Measurements from ENCODE around the gene DDX20. TPM values are rescaled to one million over a fixed set of nuclear protein-coding genes. Genes with fewer than 3 reads are reported as not detected.

The DDX20 gene, protein sequence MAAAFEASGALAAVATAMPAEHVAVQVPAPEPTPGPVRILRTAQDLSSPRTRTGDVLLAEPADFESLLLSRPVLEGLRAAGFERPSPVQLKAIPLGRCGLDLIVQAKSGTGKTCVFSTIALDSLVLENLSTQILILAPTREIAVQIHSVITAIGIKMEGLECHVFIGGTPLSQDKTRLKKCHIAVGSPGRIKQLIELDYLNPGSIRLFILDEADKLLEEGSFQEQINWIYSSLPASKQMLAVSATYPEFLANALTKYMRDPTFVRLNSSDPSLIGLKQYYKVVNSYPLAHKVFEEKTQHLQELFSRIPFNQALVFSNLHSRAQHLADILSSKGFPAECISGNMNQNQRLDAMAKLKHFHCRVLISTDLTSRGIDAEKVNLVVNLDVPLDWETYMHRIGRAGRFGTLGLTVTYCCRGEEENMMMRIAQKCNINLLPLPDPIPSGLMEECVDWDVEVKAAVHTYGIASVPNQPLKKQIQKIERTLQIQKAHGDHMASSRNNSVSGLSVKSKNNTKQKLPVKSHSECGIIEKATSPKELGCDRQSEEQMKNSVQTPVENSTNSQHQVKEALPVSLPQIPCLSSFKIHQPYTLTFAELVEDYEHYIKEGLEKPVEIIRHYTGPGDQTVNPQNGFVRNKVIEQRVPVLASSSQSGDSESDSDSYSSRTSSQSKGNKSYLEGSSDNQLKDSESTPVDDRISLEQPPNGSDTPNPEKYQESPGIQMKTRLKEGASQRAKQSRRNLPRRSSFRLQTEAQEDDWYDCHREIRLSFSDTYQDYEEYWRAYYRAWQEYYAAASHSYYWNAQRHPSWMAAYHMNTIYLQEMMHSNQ
- total RNA-seq: 12.8 TPM

DNA sequence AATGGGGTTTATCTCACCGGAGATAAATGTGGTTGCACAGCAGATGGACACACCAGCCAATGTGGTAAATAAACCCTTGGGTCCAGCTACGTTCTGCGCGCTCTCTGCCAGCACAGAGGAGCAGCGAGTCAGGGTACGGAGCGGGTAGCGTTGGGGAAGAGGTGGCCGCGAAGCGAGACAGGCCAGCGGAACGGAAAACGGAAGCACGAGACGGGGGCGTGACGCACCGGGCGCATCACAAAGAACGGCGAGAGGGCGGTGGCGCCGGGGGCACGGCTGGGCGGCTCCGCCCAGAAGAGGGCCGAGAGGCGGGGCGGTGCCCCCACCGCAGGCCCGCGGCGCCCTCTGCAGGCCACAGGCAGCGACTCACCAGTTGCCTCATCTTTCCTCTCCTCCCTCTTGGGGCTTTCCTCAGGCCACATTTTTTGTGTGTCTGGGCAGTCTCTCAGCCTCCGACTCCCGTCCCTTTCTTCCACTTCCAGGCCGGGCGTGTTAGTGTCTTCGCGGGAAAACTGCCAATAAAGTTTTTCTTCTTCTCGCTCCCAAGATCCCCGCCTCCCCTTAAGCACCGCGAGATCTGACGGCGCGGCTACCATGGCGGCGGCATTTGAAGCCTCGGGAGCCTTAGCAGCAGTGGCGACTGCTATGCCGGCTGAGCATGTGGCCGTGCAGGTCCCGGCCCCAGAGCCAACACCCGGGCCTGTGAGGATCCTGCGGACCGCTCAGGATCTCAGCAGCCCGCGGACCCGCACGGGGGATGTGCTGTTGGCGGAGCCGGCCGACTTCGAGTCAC is at the start of gene DDX20:
Gene DDX20, plus strand, starts transcription at position 571 of the 793 bp plus-strand sequence. Its CDS starts 24 bp downstream, at position 595.
- peak; percentile 95 for DNase-seq

DNA sequence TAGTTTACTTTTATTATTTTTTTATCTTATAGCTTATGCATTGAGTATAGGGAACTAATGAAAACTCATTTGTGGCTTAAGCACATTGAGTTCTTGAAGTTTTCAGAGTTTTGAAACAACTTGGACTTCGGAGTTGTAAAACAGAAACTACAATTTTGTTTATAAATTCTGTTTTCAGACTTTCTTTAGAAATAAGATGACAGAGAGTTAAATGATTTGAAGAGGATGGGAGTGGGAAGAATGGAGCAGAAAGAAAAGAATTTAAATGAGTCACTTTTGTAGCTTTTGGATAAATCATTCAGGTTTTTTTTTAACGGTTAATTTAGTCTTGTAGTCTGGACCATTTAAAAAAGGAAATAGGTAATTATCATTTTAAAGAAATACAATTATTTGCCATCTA is 48.8 kb upstream of the DDX20 start:
- DNase-seq: no peak

DNA sequence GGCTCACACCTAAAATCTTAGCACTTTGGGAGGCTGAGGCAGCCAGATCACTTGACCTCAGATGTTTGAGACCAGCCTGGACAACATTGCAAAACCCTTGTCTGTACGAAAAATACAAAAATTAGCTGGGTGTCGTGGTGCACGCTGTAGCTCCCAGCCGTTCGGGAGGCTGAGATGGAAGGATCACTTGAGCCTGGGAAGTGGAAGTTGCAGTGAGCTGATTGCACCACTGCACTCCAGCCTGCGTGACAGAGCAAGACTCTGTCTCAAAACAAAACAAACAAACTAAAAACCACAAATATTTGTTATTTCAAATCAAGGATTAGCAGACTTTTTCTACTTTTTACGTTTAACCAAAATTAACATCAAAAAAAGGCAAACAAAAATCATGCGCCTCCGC is 47.8 kb upstream of the DDX20 start:
- no peak for DNase-seq

DNA sequence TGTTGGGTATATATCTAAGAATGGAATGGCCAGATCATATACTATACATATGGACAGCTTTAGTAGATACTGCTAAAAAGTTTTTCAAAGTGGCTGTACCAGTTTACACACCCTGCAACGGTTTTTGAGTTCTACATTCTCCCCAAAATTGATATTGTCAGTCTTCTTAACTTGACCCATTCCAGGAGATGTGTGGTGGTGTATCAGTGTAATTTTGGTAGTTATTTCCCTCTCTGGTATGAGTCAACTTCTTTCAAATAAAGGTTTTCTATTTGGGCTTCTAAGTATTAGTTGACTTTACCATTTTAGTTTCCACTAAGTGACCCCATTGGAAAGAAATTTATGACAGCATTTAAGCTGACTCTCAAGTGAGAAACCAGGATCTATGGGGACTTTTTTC is 45.7 kb upstream of the DDX20 start:
- DNase-seq: no peak

DNA sequence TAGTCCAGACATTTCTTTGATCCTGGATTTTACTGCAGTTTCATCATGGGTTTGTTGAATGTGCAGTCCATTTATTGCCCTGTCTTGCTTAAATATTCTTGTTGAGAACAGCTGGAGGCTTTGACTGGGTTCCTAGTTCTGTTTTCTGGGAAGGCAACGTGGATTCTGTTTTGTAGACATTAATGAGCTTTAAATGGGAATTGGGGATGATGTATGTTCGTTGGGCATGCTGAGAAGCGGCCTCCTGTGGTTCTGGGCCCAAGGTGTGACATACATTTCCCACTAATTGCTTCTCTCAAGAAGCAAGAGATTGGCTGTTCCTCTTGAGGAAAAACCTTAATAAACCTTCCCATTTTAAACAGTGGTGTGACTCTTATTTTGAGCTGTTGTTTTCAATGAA is 39.4 kb upstream of the DDX20 start:
- DNase-seq: no peak

DNA sequence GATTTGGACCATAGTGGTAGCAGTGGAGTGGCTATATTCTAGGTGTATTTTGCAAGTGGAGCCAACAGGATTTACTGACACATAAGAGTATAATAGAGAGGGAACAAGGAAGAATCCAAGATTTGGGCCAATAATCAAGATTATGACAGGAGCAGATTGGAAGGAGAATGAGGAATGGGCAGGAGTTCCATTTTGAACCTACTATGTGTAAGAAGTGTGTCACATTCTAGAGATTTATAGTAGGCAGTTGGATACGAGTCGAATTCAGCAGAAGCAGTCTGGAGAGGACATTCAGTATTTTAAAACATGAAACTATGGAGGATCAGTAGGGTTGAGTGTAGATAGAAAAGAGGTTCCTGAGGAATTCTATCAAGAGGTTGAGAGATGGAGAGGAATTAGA is 38.3 kb upstream of the DDX20 start:
- no peak for DNase-seq

DNA sequence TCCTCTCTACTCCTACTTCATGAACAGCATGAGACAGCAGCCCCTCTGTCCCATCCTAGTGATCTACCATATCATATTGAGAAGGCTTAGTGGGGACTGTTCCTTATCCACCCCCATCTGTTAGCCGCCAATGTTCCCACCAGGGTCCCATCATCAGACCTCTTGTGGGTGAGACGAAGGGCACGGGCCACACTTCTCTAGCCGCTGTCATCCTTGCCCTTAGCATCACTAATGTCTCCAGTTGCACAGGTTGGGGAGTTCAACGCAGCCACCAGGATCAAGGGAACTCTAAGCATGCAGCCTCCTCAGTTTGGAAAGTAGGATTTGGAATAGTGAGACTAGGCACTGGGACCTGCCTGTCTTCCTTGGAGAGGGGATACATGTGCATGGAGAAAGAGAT is 36.6 kb upstream of the DDX20 start:
- DNase-seq: no peak

DNA sequence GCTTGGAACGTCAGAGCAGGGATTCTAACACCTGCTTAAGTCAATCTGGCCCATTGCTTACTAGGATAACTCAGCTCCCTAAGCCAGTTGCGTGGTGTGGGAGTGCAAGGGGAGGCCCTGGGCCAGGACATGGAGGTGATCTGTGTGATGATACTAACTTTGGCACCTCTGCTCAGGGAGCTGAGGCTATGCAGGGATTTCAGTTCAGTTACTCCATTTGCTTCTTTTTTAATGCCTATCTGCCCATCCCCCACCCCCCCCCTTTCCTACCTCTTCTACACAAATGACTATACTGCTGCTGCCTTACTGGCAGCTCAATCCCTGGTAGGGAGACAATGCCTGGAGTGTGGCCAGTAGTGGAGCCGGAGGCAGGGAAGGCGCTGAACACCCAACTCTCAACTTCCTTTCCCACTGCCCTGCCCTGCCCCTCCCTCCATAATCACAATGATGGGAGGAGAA is 36.0 kb upstream of the DDX20 start:
- no peak for DNase-seq

DNA sequence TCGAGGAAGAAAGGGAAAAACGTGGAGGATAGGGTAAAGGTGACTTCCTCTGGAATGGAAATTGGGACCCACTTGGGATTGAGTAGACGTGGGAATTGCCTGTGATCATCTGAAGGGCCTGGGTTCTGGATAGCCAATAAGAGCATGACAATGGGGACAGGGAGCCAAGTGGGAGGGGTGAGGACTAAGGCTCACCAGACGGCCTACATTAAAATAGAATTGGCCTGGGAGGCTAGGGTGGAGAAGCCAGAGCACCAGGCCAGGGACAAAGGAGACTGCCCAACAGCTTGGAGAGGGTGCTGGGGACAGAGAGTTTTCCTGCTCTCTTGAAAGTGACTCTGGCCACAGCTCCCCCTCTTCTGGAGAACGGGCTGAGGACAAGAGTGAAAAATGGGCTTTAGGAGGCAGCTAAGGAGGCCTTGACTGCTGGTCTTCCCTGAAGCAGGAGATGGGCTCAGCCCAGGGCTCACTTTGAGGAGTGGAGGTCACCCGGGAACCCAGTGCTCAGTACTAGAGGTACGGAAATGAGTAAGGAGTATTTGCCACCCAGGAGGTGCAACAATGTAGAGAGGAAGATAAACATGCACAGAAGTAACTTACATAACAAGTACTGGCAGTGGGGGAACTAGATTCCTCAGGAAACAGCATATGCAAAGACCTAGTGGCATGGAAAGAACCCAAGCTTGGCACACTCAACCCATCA is 35.3 kb upstream of the DDX20 start:
- no peak for DNase-seq

DNA sequence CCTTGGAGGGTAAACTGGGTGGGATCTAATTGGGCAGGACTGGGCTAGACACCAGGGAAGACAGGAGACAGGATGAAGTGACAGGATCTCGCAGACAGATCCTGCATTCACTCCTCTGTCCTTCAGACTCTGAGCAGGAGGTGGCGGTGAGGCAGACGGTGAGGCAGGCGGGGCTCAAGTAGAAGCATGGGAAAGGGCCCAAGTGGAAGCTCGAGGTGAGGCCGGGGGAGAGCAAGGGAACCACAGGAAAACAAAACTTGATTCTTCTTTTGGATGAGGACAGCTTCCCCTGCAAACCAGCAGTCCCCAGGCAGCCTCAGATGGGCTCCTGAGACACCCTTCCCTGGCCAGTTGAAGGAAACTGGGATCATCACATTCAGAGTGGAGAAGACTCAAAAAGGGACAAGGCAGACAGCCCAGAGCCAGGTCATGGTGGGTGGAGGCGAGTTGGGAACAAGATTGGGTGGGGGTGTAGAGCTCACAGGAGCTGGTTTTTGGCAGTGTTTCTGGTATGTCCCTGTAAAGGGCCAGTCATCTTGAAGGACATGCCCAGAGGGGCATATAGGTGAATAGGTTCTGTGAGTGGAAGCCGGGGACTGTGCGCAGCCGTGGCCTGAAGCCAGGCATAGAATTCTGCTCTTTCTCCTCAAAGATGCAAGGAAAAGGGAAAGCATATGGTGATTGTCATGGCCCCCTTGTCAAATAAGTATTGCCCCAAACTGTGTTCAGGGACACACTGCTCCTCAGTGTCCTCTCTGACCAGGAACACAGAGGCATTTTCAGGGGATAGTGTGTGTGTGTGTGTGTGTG is 34.5 kb upstream of the DDX20 start:
- DNase-seq: no peak

DNA sequence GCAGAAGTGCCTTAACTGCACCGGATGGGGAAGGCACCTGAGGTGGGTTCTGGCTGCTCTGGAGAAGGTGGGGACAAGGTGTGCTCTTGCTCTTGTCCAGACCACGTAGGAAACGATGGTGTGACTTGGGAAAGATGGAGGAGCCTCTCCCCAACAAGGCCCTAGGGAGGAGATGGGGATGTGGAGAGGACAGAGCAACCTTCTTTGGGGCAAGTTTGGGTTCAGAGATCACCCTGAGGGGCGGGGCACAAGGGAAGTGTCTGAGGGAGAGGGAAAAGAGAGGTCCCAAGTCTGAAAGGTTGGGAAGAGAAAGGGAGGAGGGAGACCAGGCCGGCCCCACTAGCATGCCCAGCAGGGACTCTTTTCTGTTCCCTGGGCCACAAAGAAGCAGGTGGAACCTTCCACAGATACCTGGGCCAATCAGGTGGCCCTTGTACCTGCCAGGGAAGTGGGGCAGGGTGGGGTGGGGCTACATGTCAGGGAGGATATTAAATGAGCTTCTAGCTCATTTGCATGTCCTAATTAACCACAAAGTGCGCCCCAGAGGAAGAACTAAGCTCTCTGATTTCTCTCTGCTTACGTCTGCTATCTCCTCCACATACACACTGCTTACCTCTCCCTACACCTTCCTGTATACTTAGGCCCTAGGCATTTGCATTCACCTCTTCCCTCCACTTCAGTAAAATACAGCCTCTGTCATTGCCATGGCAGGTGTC is 32.5 kb upstream of the DDX20 start:
- no peak for DNase-seq

DNA sequence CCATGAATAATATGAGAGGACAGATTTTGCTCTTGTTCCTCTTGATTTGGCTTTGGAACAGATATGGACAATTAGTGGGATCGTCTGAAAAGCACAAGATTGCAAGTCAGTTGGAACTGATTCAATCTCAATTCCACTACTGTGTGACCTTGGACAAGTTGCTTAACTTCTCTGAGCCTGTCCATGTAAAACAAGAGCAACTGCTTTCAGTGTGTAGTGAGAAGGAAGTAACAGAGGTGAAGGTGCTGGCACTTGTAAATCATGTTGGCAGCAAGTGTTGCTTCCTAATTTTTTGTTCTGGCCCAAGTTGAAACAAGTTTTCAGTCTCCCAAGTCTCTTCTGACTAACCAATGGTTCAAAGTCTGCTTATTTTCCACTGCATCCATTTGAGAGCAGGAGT is 31.8 kb upstream of the DDX20 start:
- no peak for DNase-seq

DNA sequence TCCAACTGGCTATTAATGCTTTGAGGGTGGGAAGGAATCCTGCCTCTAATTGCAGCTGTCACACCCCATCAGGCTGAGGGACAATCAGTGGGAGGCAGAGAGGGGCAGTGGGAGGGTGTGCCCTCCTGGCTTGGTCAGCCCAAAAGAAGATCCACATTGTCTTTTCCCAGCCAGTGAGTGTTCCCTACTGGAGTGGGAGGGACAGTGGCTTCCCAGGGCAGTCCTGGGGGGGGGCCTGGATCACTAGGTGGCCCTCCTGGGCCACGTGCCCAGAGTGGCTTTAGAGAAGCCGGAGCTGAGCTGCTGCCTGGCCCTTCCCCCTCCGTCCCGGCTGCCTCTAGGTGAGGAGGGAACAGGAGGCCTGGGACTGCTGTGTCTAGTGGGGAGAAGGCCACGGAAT is 30.5 kb upstream of the DDX20 start:
- DNase-seq: no peak

DNA sequence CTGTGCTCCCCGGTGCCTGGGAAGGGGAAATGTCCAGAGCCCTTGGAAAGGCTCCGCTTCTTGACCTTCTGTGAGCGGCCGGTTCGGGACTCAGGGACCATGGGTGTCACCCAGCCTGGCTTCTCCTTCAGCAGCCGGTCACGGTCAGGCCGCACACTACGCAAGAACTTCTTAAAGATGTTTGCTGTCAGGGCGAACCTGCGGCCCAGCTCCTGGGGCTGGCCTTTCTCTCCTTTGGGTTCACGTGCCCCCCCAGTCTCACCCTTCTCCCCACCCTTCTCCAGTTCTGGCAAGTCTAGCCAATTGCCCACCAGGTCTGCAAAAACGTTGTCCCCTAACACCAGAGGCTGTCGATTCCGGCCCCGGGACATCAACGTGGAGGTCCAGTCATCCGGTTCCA is 28.6 kb upstream of the DDX20 start:
- no peak for DNase-seq

DNA sequence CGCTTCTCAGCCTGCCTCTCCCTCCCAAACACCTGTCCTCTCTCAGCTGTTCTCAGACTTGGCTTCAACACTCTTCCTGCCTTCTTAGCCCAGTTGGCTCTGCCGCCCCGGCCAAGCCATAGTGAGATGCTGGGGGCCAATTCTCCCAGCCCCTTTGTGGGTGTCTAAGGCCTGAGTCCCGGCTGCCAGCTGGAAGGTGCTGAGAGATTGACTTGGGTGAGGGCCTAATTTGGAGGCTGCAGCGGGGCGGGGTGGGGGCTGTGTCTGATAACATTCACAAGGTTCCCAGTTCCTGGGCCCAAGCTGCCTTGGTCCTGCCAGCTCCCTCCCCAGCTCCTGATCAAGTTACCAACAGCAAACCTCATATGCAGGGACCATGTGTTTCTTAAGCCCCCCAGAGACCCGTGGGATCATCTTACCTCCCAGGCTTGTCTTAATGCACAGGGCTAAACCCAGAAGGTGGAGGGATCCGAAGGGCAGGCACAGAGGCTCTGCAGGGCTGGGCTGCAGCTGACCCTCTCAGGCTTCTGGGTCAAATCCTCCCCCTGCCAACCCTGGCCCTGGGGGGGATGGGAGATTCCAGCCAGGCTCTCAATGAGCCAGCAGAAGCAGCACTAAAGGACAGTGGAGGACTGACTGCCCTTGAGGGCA is 26.3 kb upstream of the DDX20 start:
- DNase-seq: no peak

DNA sequence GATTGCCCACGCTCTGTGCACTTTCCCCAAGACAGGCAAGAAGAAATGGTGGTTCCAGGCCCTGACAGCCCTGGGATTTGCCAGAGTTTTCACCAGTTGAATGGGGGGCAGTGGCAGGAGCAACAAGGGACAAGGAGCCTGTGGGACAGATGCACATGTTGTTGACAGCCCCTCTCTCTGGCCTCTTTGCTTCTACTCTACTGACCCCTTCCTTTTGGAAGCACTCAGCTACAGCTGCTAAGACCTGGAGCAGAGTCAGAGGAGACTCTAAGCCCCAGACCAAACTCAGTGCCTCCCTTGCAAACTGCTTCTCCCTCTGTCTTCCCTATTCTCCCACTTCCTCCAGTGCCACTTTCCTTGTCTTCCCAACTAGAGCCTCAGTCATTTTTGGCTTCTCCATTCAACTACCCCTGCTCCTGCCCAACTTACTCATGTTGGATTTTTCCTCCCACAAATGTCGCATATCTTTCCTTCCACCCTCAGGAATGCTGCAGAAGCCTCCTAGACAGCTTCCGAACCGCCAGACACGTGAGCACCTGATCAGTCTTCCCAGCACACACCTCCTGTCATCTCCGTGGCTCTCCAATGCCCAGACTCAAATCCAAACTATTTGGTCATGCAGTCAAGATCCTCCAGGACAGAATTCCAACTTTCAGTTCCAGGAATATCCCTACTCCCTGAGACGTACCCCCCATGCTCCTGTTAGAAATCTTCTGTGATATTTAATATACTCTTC is 25.6 kb upstream of the DDX20 start:
- no peak for DNase-seq

DNA sequence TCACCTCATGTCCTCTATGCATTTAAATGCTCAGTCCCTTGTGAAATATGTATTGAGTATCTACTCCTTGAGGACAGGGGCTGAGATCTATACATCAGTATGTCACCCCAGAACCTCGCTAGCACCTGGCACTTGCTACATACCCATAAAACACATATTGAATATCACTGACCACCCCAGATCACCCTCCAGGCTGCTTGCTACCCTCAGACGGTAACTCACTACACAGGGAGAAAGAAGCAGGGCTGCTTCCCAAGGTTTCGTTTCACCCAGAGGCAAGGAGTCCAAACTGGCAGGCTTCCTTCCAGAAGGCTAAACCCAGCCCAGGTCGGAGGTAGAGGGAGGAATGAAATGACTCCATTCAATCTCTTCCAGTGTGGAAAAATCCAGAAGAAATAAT is 25.0 kb upstream of the DDX20 start:
- no peak for DNase-seq

DNA sequence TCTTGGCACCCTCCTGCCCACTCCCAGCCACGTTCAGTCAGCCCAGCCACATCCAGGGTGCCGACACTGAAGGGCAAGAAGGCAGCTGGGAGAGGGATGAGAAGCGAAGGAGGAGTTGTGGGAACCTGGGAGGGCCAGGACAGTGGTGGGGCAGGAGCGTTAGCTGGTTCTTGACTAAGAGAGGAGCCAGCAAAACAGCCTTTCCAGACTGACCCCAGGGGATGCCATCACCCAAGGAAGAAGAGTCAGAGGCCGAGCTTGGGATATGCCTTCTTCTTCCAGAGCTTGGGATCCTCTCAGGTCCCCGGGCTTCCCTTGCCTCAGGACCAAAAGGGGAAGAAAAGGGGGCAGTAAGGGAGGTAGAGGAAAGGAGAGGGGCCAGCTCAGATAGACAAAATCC is 23.7 kb upstream of the DDX20 start:
- DNase-seq: no peak

DNA sequence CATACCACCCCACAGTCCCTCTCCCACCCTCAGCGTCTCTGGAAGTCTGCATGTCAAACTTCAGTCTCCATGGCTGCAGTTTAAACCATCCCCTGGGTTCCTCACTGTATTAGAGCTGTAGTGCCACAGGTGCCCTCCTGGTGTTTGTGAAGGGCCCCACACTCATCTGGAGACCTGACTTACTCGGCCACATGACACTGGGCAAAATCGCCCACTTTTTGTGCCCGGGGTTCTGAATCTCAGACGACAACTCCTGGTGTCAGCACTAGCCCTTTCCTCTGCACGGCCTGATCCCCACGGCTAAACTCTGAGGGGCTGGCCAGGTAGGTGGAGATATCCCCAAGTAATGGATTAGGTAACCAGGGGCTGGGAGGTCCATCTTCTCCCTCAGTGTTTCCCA is 23.0 kb upstream of the DDX20 start:
- DNase-seq: no peak
